ENCODE data around the gene WDR43. TPM values are rescaled to one million over a fixed set of nuclear protein-coding genes. Genes with fewer than 3 reads are reported as not detected.

The WDR43 gene
- total and polyA plus RNA-seq, 4 donors, result 9.0 to 53.1 (median 29.3) TPM

GRCh38 chr2:28950941-28951630 is 56.6 kb downstream of the WDR43 start:
- WGBS, 2 donors, result 94% methylated on average over 12 of the region's 12 CpGs
- H3K9me3 ChIP-seq (ENCODE audit: control insufficient read depth, low read length), result no peaks in the 10 kb centered on the region
- H3K36me3 ChIP-seq (ENCODE audit: control insufficient read depth in 1 of 2, insufficient read depth in 2 of 2, low read length in 1 of 2), result peaks cover 0 to 8% of the 10 kb centered on the region in 2 donors
- ATAC-seq (ENCODE audit: low FRiP score) (no peak), DNase-seq (no peak)
- intact Hi-C loops (cut with DNase I), result loop anchor here in 1 of 2 donors (10.0 kb wide), 1 partner anchor 1124 kb away; no protein-coding TSS in a partner anchor
- H3K27ac ChIP-seq (ENCODE audit: low read depth in 1 of 2, low read length in 2 of 2), result no peak overlapping the region
- no peaks in the 10 kb centered on the region for H3K27me3 ChIP-seq (ENCODE audit: control insufficient read depth in 1 of 2, insufficient read depth in 2 of 2, low read length in 1 of 2)
- no peaks in the 10 kb centered on the region for H3K4me1 ChIP-seq (ENCODE audit: control insufficient read depth in 1 of 2, insufficient read depth in 2 of 2, low read length in 2 of 2)
- no peak overlapping the region for H3K4me3 ChIP-seq (ENCODE audit: low read length in 2 of 2)

- no peaks in the 10 kb centered on the region for H3K9me3 ChIP-seq (ENCODE audit: control insufficient read depth, low read length)
- intact Hi-C loops (cut with DNase I), result loop anchor here in 1 of 2 donors (10.0 kb wide), 1 partner anchor 1123 kb away; no protein-coding TSS in a partner anchor
Measured at GRCh38 chr2:28951910-28952835, 57.7 kb downstream of the WDR43 start.

GRCh38 chr2:28952836-28953211 is 58.4 kb downstream of the WDR43 start:
- intact Hi-C loops (cut with DNase I), result loop anchor here in 1 of 2 donors (10.0 kb wide), 1 partner anchor 1122 kb away; no protein-coding TSS in a partner anchor
- 37 to 46% methylated on average over 6 of the region's 6 CpGs for WGBS, 2 donors
- Histone ChIP-seq H3K27me3 (ENCODE audit: control insufficient read depth in 1 of 2, insufficient read depth in 2 of 2, low read length in 1 of 2) (no peaks in the 10 kb centered on the region), H3K27ac (ENCODE audit: low read depth in 1 of 2, low read length in 2 of 2) (no peak overlapping the region), H3K9me3 (ENCODE audit: control insufficient read depth, low read length) (no peaks in the 10 kb centered on the region), H3K4me1 (ENCODE audit: control insufficient read depth in 1 of 2, insufficient read depth in 2 of 2, low read length in 2 of 2) (no peaks in the 10 kb centered on the region), H3K36me3 (ENCODE audit: control insufficient read depth in 1 of 2, insufficient read depth in 2 of 2, low read length in 1 of 2) (peaks cover 0 to 3% of the 10 kb centered on the region in 2 donors), H3K4me3 (ENCODE audit: low read length in 2 of 2) (no peak overlapping the region)
- ATAC-seq (ENCODE audit: low FRiP score) (no peak), DNase-seq (no peak)

More at GRCh38 chr2:28951910-28952835, 57.7 kb downstream of the WDR43 start:
- DNase-seq, result no peak
- Histone ChIP-seq H3K36me3 (ENCODE audit: control insufficient read depth in 1 of 2, insufficient read depth in 2 of 2, low read length in 1 of 2) (peaks cover 0 to 3% of the 10 kb centered on the region in 2 donors), H3K27me3 (ENCODE audit: control insufficient read depth in 1 of 2, insufficient read depth in 2 of 2, low read length in 1 of 2) (no peaks in the 10 kb centered on the region), H3K4me3 (ENCODE audit: low read length in 2 of 2) (no peak overlapping the region), H3K4me1 (ENCODE audit: control insufficient read depth in 1 of 2, insufficient read depth in 2 of 2, low read length in 2 of 2) (no peaks in the 10 kb centered on the region), H3K27ac (ENCODE audit: low read depth in 1 of 2, low read length in 2 of 2) (no peak overlapping the region)
- WGBS, 2 donors, result 81% methylated on average over 13 of the region's 13 CpGs
- ATAC-seq (ENCODE audit: low FRiP score), result peak; percentile 63

DNA sequence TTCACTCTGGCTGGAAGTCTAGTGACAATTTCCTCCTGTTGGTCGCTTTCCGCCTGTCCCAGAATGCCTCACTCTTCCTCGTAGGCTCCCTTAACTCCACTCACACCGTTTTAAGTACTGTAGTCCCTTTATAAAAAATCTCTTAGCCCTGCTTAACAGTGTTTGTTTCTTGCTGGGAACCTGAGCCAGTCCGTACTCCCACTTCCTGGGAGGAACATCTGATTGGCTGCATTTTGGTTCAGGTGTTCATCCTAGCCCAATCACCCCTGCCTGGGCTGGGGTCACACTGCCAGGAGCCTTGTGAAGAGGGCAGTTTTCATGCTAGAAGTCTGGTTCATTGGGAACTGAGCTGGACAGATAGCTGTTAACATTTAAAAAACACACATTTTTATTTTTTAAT is 61.0 kb downstream of the WDR43 start:
- Histone ChIP-seq H3K27me3 (ENCODE audit: control insufficient read depth in 1 of 2, insufficient read depth in 2 of 2, low read length in 1 of 2) (no peaks in the 10 kb centered on the region), H3K36me3 (ENCODE audit: control insufficient read depth in 1 of 2, insufficient read depth in 2 of 2, low read length in 1 of 2) (no peaks in the 10 kb centered on the region), H3K9me3 (ENCODE audit: control insufficient read depth, low read length) (no peaks in the 10 kb centered on the region), H3K27ac (ENCODE audit: low read depth in 1 of 2, low read length in 2 of 2) (no peak overlapping the region), H3K4me1 (ENCODE audit: control insufficient read depth in 1 of 2, insufficient read depth in 2 of 2, low read length in 2 of 2) (no peaks in the 10 kb centered on the region), H3K4me3 (ENCODE audit: low read length in 2 of 2) (no peak overlapping the region)
- no peak for DNase-seq
- no peak for ATAC-seq (ENCODE audit: low FRiP score)
- intact Hi-C loops (cut with DNase I), result loop anchor here in 1 of 2 donors (10.0 kb wide), 1 partner anchor 1119 kb away; no protein-coding TSS in a partner anchor
- WGBS, 2 donors, result 39 to 44% methylated on average over 5 of the region's 5 CpGs

DNA sequence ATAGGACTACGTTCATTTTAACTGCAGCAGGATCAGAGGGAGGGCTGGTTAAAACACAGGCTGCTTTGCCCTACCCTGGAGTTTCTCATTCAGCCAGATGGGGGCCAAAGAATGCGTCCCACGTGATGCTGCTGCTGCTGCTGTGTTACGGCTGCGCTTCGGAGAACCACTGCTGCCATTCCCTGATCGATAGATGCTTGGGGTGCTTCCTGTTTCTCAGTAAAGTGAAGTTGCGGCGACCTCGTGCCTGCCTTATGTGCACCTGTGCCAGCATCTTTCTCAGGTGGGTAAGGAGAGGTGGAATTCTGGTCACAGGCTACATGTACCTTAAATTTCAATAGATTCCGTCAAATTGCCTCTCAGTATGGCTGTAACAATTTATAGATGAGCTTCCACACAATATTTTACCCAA is 62.0 kb downstream of the WDR43 start:
- no peaks in the 10 kb centered on the region for H3K9me3 ChIP-seq (ENCODE audit: control insufficient read depth, low read length)
- H3K4me1 ChIP-seq (ENCODE audit: control insufficient read depth in 1 of 2, insufficient read depth in 2 of 2, low read length in 2 of 2), result no peaks in the 10 kb centered on the region
- no peaks in the 10 kb centered on the region for H3K36me3 ChIP-seq (ENCODE audit: control insufficient read depth in 1 of 2, insufficient read depth in 2 of 2, low read length in 1 of 2)
- H3K27ac ChIP-seq (ENCODE audit: low read depth in 1 of 2, low read length in 2 of 2), result no peak overlapping the region
- no peak for DNase-seq
- no peak overlapping the region for H3K4me3 ChIP-seq (ENCODE audit: low read length in 2 of 2)
- intact Hi-C loops (cut with DNase I), result loop anchor here in 1 of 2 donors (10.0 kb wide), 1 partner anchor 1118 kb away; no protein-coding TSS in a partner anchor
- no peak for ATAC-seq (ENCODE audit: low FRiP score)
- 9 to 15% methylated on average over 11 of the region's 11 CpGs for WGBS, 2 donors
- no peaks in the 10 kb centered on the region for H3K27me3 ChIP-seq (ENCODE audit: control insufficient read depth in 1 of 2, insufficient read depth in 2 of 2, low read length in 1 of 2)

DNA sequence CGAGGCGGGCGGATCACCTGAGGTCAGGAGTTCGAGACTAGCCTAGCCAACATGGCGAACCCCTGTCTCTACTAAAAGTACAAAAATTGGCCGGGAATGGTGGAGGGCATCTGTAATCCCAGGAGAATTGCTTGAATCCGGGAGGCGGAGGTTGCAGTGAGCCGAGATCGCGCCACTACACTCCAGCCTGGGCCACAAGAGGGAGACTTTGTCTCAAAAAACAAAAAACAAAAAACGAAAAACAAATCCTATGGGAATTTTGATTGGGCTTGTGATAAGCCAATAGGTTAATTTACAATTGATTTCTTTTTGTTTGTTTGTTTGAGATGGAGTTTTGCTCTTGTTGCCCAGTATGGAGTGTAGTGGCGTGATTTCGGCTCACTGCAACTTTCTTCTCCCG is 62.4 kb downstream of the WDR43 start:
- no peaks in the 10 kb centered on the region for H3K9me3 ChIP-seq (ENCODE audit: control insufficient read depth, low read length)
- no peak for ATAC-seq (ENCODE audit: low FRiP score)
- WGBS, 2 donors, result 41 to 69% methylated on average over 15 of the region's 15 CpGs
- H3K27me3 ChIP-seq (ENCODE audit: control insufficient read depth in 1 of 2, insufficient read depth in 2 of 2, low read length in 1 of 2), result no peaks in the 10 kb centered on the region
- no peaks in the 10 kb centered on the region for H3K4me1 ChIP-seq (ENCODE audit: control insufficient read depth in 1 of 2, insufficient read depth in 2 of 2, low read length in 2 of 2)
- no peak overlapping the region for H3K4me3 ChIP-seq (ENCODE audit: low read length in 2 of 2)
- no peak overlapping the region for H3K27ac ChIP-seq (ENCODE audit: low read depth in 1 of 2, low read length in 2 of 2)
- intact Hi-C loops (cut with DNase I), result loop anchor here in 1 of 2 donors (10.0 kb wide), 1 partner anchor 1118 kb away; no protein-coding TSS in a partner anchor
- DNase-seq, result no peak
- H3K36me3 ChIP-seq (ENCODE audit: control insufficient read depth in 1 of 2, insufficient read depth in 2 of 2, low read length in 1 of 2), result no peaks in the 10 kb centered on the region

DNA sequence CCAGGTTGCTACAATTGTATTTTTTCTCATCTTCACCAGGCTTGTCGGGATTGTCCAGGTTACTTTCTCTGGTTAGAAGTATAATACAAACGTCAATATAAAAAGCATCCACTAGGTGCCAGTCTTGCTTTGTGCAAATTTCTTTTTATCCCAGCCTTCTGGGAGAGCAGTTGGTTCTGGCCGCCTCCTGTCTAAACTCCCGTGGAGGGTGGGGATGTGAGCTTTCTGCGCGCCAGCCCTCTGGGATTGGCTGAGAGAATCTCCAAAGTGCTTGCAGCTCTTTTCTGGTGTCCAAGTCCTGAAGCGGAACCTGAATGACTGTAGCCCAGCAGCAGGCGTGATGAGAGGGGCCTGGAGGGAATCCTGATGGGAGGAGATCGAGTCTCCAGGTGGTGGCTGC is 64.2 kb downstream of the WDR43 start:
- Histone ChIP-seq H3K4me3 (ENCODE audit: low read length in 2 of 2) (no peak overlapping the region), H3K36me3 (ENCODE audit: control insufficient read depth in 1 of 2, insufficient read depth in 2 of 2, low read length in 1 of 2) (no peaks in the 10 kb centered on the region), H3K27me3 (ENCODE audit: control insufficient read depth in 1 of 2, insufficient read depth in 2 of 2, low read length in 1 of 2) (no peaks in the 10 kb centered on the region), H3K9me3 (ENCODE audit: control insufficient read depth, low read length) (no peaks in the 10 kb centered on the region), H3K27ac (ENCODE audit: low read depth in 1 of 2, low read length in 2 of 2) (no peak overlapping the region), H3K4me1 (ENCODE audit: control insufficient read depth in 1 of 2, insufficient read depth in 2 of 2, low read length in 2 of 2) (no peaks in the 10 kb centered on the region)
- intact Hi-C loops (cut with DNase I), result loop anchor here (1.0 to 10.0 kb wide), 4 partner anchors 238 to 1116 kb away; no protein-coding TSS in a partner anchor
- DNase-seq, result peak in 1 of 2 donors; percentile 66
- 13 to 16% methylated on average over 9 of the region's 9 CpGs for WGBS, 2 donors
- ATAC-seq (ENCODE audit: low FRiP score), result peak; percentile 80

DNA sequence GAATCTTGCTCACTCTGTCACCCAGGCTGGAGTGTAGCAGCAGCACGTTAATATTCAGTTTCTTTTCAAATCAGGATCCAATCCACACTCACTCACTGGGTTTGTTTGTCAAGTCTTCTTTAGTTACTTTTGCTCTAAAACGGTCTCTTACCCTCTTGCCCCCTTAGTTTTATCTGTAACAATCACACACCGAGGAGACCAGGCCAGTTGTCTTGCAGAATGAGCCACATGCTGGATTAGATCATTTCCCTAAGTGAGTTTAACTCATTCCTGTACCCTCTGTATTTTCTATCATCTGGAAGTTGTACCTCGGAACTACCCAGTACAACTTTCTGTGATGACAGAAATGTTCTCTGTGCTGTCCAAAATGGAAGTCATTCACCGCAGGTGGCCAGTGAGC is 65.9 kb downstream of the WDR43 start:
- H3K27ac ChIP-seq (ENCODE audit: low read depth in 1 of 2, low read length in 2 of 2), result no peak overlapping the region
- H3K4me1 ChIP-seq (ENCODE audit: control insufficient read depth in 1 of 2, insufficient read depth in 2 of 2, low read length in 2 of 2), result no peaks in the 10 kb centered on the region
- no peak for DNase-seq
- no peaks in the 10 kb centered on the region for H3K36me3 ChIP-seq (ENCODE audit: control insufficient read depth in 1 of 2, insufficient read depth in 2 of 2, low read length in 1 of 2)
- H3K27me3 ChIP-seq (ENCODE audit: control insufficient read depth in 1 of 2, insufficient read depth in 2 of 2, low read length in 1 of 2), result no peaks in the 10 kb centered on the region
- no peaks in the 10 kb centered on the region for H3K9me3 ChIP-seq (ENCODE audit: control insufficient read depth, low read length)
- intact Hi-C loops (cut with DNase I), result no loop called here
- WGBS, 2 donors, result 43 to 50% methylated on average over 5 of the region's 5 CpGs
- no peak for ATAC-seq (ENCODE audit: low FRiP score)
- no peak overlapping the region for H3K4me3 ChIP-seq (ENCODE audit: low read length in 2 of 2)
